AG09309 (cell line): Measurements from ENCODE around the gene WRAP73.

Experiments
- DNase-seq: peaks from one replicate; pipeline ENCODE4 v3.0.0-alpha.2; 2010; ENCODE audit warnings: low read depth
- H3K4me3 ChIP-seq: 2 replicates; pipeline ENCODE4 v1.5.1; 2011; ENCODE audit warnings: mild to moderate bottlenecking, low read depth, low read length, moderate library complexity; ENCODE audit not compliant: control insufficient read depth
- CTCF ChIP-seq: IDR thresholded peaks from 2 replicates; pipeline ENCODE4 v1.5.1; 2011; ENCODE audit warnings: mild to moderate bottlenecking, low read depth, low read length, inconsistent platforms; ENCODE audit not compliant: insufficient read depth, control insufficient read depth; ENCODE audit errors: missing control alignments

The WRAP73 gene

GRCh38 chr1:3673381-3674099, 23.6 kb upstream of the WRAP73 start:
- TF ChIP-seq CTCF, result no peak

GRCh38 chr1:3672971-3673361, 23.1 kb upstream of the WRAP73 start:
- DNase-seq, result no peak
- TF ChIP-seq CTCF, result no peak
- no peak overlapping the region for H3K4me3 ChIP-seq

More at GRCh38 chr1:3673381-3674099, 23.6 kb upstream of the WRAP73 start:
- H3K4me3 ChIP-seq, result no peak overlapping the region
- no peak for DNase-seq

- no peak for TF ChIP-seq CTCF
- no peak for DNase-seq
- no peak overlapping the region for H3K4me3 ChIP-seq
These were observed 22.5 kb upstream of the WRAP73 start for GRCh38 chr1:3672231-3672970.

GRCh38 chr1:3671371-3672180, 21.7 kb upstream of the WRAP73 start:
- DNase-seq, result no peak
- no peak overlapping the region for H3K4me3 ChIP-seq
- no peak for TF ChIP-seq CTCF

- no peak for TF ChIP-seq CTCF
- DNase-seq, result no peak
- no peak overlapping the region for H3K4me3 ChIP-seq
These were observed 20.9 kb upstream of the WRAP73 start for GRCh38 chr1:3670823-3671265.

GRCh38 chr1:3669971-3670431, 20.1 kb upstream of the WRAP73 start:
- H3K4me3 ChIP-seq, result no peak overlapping the region
- DNase-seq, result no peak
- no peak for TF ChIP-seq CTCF
